Measurements from ENCODE around the gene XRN2. TPM values are rescaled to one million over a fixed set of nuclear protein-coding genes. Genes with fewer than 3 reads are reported as not detected.
A peak's percentile ranks its signal among the peaks of the same experiment; 100 is the strongest.

Gene XRN2, protein sequence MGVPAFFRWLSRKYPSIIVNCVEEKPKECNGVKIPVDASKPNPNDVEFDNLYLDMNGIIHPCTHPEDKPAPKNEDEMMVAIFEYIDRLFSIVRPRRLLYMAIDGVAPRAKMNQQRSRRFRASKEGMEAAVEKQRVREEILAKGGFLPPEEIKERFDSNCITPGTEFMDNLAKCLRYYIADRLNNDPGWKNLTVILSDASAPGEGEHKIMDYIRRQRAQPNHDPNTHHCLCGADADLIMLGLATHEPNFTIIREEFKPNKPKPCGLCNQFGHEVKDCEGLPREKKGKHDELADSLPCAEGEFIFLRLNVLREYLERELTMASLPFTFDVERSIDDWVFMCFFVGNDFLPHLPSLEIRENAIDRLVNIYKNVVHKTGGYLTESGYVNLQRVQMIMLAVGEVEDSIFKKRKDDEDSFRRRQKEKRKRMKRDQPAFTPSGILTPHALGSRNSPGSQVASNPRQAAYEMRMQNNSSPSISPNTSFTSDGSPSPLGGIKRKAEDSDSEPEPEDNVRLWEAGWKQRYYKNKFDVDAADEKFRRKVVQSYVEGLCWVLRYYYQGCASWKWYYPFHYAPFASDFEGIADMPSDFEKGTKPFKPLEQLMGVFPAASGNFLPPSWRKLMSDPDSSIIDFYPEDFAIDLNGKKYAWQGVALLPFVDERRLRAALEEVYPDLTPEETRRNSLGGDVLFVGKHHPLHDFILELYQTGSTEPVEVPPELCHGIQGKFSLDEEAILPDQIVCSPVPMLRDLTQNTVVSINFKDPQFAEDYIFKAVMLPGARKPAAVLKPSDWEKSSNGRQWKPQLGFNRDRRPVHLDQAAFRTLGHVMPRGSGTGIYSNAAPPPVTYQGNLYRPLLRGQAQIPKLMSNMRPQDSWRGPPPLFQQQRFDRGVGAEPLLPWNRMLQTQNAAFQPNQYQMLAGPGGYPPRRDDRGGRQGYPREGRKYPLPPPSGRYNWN
- 10 to 100 TPM; 76.5 to 81.9 TPM for total RNA-seq

DNA sequence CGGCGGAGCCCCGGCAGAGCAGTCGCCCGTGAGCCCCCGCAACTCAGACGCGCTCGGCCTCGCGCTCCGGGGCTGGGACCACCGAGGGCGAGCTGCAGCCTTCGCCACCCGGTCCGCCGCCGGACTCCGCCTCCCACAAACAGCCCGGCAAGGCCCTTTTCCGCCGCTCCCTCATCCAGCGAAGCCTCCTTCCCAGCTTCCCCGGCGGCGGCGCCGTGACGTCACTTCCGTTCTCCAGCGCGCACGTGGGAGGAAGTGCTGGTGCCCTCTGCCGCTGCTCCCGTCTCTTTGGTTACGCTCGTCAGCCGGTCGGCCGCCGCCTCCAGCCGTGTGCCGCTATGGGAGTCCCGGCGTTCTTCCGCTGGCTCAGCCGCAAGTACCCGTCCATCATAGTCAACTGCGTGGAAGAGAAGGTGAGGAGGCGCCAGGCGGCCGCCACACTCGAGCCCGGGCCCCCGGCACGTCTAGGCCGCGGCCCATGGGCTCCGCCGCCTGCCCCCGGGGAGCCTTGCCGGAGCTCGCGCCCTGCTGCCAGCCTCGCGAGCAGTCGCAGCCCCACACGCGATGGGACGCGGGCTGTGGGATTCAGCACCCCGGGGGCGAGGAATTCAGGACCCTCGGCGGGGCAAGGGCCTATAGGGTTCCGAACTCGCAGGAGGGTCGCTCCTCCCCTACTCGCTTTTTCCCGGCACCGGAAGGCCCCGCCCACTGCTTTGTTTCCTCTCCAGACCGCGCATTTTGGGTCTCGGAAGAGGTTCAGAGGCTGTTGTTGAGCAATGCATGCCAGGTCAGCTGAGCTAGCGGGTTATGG is at the start of gene XRN2:
TSS of gene XRN2 (plus strand) at position 271 of the 811 bp plus-strand sequence. CDS start at position 339, 68 bp downstream.
- no peaks in the 10 kb centered on the region for H3K27me3 Mint-ChIP-seq (ENCODE audit: low read depth)
- DNase-seq: peak; percentile 96
- H3K9me3 Mint-ChIP-seq: no peaks in the 10 kb centered on the region
- CTCF ChIA-PET: interaction anchor here (1.1 kb wide), 1 partner anchor 68 kb away, joined by 3 read pairs; no protein-coding TSS in a partner anchor
- H3K36me3 Mint-ChIP-seq (ENCODE audit: low read depth): peaks cover 17% of the 10 kb centered on the region
- intact Hi-C loops (cut with micrococcal nuclease): loop anchor here (1.0 to 10.0 kb wide), 7 partner anchors 22 to 848 kb away; partner anchors contain the start of gene RALGAPA2
- peak within 1 kb of the TSS; percentile 94 for H3K4me3 Mint-ChIP-seq
- peaks cover 29% of the 10 kb centered on the region for H3K4me1 Mint-ChIP-seq (ENCODE audit: low read depth)
- H3K27ac Mint-ChIP-seq: peak within 1 kb of the TSS; percentile 96

DNA sequence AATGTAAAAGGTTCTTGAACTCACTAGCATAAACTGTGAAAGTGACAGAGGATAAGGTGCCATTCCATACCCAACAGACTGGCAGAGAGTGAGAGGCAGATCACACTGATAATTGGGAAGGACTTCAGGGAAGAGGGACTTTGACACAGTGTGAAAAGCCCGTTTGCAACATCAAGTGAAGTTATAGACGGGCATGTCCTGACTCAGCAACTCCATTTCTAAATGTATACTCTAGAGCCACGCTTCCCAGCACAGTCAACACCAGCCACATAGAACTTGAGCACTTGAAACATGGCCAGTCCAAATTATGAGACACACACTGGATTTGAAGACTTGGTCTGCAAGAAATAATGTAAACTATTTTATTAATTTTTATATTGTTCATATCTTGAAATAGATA is 45.9 kb upstream of the XRN2 start:
- no peaks in the 10 kb centered on the region for H3K36me3 Mint-ChIP-seq (ENCODE audit: low read depth)
- H3K27me3 Mint-ChIP-seq (ENCODE audit: low read depth): peaks cover 2% of the 10 kb centered on the region
- H3K4me1 Mint-ChIP-seq (ENCODE audit: low read depth): no peaks in the 10 kb centered on the region
- no peaks in the 10 kb centered on the region for H3K9me3 Mint-ChIP-seq
- CTCF ChIA-PET: interaction anchor here (1.1 kb wide), 1 partner anchor 315 kb away, joined by 3 read pairs; no protein-coding TSS in a partner anchor
- no peak for DNase-seq
- no peak overlapping the region for H3K4me3 Mint-ChIP-seq
- intact Hi-C loops (cut with micrococcal nuclease): no loop called here
- H3K27ac Mint-ChIP-seq: no peak overlapping the region

DNA sequence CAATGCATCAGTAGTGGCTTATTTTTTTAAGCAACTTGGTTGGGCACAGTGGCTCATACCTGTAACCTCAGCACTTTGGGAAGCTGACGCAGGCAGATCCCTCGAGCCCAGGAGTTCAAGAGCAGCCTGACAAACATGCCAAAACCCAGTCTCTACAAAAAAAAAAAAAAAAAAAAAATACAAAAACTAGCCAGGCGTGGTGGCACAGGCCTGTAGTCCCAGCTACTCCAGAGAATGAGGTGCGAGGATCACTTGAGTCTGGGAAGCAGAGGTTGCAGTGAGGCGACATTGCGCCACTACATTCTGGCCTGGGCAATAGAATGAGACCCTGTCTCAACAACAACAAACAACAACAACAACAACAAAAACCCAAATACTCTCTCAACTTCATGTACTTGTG is 44.7 kb upstream of the XRN2 start:
- H3K9me3 Mint-ChIP-seq: no peaks in the 10 kb centered on the region
- H3K27ac Mint-ChIP-seq: no peak overlapping the region
- H3K27me3 Mint-ChIP-seq (ENCODE audit: low read depth): peaks cover 5% of the 10 kb centered on the region
- no peaks in the 10 kb centered on the region for H3K4me1 Mint-ChIP-seq (ENCODE audit: low read depth)
- intact Hi-C loops (cut with micrococcal nuclease): no loop called here
- H3K36me3 Mint-ChIP-seq (ENCODE audit: low read depth): no peaks in the 10 kb centered on the region
- DNase-seq: no peak
- no peak overlapping the region for H3K4me3 Mint-ChIP-seq
- CTCF ChIA-PET: interaction anchor here (1.0 to 1.1 kb wide), 3 partner anchors 22 to 313 kb away, joined by 3 read pairs; no protein-coding TSS in a partner anchor

DNA sequence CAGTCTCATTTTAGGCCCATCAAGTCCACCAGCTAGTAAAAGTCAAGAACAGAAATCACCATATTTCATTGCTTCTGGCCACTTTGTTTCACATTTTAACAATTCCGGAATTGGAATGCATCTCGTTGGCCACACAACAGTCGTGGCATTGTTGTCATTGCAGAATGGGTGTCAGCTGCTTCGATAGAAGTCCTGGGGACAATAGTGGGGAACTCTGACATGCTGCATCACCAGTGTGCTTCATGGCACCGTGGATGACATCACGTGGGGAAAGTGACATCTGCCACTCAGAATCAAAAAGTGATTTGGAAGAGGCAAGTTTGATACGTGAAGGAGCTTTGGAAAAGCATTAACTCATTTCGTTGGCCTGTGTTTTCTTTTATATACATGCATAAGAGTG is 43.8 kb upstream of the XRN2 start:
- Mint-ChIP-seq H3K4me3 (no peak overlapping the region), H3K4me1 (ENCODE audit: low read depth) (no peaks in the 10 kb centered on the region), H3K36me3 (ENCODE audit: low read depth) (no peaks in the 10 kb centered on the region), H3K27me3 (ENCODE audit: low read depth) (peaks cover 7% of the 10 kb centered on the region), H3K27ac (no peak overlapping the region), H3K9me3 (no peaks in the 10 kb centered on the region)
- intact Hi-C loops (cut with micrococcal nuclease): no loop called here
- DNase-seq: no peak
- CTCF ChIA-PET: no interaction called here

DNA sequence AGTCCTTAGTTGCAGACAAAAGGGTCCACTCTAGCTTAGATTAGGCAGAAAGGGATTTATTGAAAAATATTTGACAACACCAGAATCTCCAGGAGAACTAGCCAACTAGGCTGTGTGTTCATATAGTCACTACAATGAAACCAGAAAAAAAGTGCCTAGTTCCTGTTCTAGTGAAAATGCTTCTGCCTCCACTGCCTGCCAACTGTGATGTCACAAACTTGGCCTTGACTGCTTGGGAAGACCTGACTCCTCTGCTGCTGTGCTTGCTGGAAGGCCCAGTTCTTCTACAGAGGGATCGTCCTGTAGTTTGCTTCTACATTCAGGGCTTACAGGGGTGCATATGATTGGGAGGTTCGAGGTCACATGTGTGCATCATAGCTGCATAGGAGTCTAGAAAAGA is 40.3 kb upstream of the XRN2 start:
- Mint-ChIP-seq H3K27me3 (ENCODE audit: low read depth) (peaks cover 5% of the 10 kb centered on the region), H3K4me3 (no peak overlapping the region), H3K36me3 (ENCODE audit: low read depth) (no peaks in the 10 kb centered on the region), H3K27ac (no peak overlapping the region), H3K9me3 (peaks cover 3% of the 10 kb centered on the region), H3K4me1 (ENCODE audit: low read depth) (no peaks in the 10 kb centered on the region)
- CTCF ChIA-PET: no interaction called here
- intact Hi-C loops (cut with micrococcal nuclease): no loop called here
- DNase-seq: no peak

DNA sequence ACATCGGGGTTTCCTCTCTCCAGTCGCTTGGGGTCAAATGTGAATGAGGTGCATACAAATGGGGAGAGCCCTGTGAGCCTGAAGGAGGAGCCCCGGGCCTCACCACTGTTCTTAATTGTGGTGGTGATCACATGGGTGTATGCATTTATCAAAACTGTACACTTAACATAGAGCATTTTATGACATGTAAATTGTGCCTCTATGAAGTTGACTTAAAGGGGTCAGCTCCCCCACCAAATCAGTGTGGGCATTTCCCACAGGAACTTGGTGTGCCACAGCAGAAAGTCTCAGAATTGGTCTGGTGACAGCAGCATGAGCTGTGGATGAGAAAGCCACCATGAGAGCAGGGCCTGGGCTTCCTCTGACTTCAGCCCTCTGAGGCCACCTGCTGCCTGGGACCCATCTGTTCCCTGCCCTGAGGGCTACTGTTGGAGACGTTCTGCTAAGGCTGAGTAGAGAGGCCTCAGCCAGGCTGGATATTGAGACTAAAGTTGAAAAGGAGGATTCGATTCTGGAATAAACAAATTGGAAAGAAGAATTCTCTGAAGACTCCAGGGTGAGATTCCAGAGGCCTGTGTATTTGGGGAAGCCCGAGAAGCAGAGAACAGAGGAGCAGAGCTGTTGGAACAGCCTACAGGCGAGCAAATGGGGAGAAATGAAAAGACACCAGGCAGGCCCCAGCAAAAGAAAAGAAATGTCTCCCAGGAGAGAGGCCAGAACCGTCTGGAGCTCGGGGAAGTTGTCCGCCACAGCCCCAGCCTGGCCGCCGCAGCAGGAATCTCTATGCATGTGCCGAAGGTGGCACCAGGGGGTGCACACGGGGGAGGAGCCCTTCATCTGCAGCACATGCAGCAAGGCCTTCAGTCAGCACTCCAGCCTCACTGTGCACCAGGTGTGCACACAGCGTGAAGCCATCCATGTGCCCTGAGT is 37.6 kb upstream of the XRN2 start:
- Mint-ChIP-seq H3K27ac (no peak overlapping the region), H3K9me3 (peaks cover 3% of the 10 kb centered on the region), H3K4me1 (ENCODE audit: low read depth) (no peaks in the 10 kb centered on the region), H3K27me3 (ENCODE audit: low read depth) (peaks cover 5% of the 10 kb centered on the region), H3K4me3 (no peak overlapping the region), H3K36me3 (ENCODE audit: low read depth) (no peaks in the 10 kb centered on the region)
- DNase-seq: no peak
- CTCF ChIA-PET: interaction anchor here (0.7 to 1.6 kb wide), 2 partner anchors 29 to 177 kb away, joined by 3 read pairs; no protein-coding TSS in a partner anchor
- intact Hi-C loops (cut with micrococcal nuclease): no loop called here

DNA sequence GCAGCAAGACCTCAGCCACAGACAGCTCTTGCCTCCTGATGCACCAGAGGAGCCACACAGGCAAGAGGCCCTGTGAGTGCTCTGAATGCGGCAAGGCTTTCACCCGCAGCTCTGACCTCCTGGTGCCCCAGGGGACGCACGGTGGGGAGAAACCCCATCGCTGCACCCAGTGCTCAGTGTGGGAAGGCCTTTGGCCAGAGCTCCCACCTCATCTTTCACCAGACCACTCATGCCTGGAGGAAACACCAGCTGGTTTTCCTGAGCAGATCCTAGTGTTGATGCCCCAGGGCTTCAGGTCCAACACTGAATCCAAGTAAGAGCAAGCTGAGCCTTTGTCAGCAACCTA is 37.0 kb upstream of the XRN2 start:
- Mint-ChIP-seq H3K4me3 (no peak overlapping the region), H3K36me3 (ENCODE audit: low read depth) (no peaks in the 10 kb centered on the region), H3K4me1 (ENCODE audit: low read depth) (no peaks in the 10 kb centered on the region), H3K27ac (no peak overlapping the region), H3K27me3 (ENCODE audit: low read depth) (peaks cover 5% of the 10 kb centered on the region), H3K9me3 (peaks cover 3% of the 10 kb centered on the region)
- DNase-seq: no peak
- CTCF ChIA-PET: interaction anchor here (1.6 kb wide), 1 partner anchor 30 kb away, joined by 3 read pairs; no protein-coding TSS in a partner anchor
- intact Hi-C loops (cut with micrococcal nuclease): no loop called here

DNA sequence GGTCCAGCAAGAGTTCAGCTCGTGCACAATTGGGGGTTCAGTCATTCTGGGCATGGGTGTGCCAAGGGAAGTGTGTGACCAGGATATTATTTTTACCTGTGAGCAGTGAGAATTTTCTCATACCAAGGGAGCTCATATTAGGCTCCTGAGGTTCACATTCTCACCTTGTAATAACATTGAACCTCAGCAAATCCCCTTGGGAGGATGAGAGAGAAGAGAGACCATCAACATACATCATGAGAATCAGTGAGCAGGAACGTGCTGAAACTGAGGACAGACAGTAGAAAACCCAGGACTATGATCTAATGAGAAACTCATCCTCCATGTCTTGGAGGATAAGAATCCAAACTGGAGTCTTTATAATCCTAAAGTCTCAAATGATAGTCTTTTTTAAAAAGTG is 33.4 kb upstream of the XRN2 start:
- intact Hi-C loops (cut with micrococcal nuclease): no loop called here
- Mint-ChIP-seq H3K4me3 (no peak overlapping the region), H3K27me3 (ENCODE audit: low read depth) (peaks cover 12% of the 10 kb centered on the region), H3K27ac (no peak overlapping the region), H3K4me1 (ENCODE audit: low read depth) (no peaks in the 10 kb centered on the region), H3K9me3 (peaks cover 6% of the 10 kb centered on the region), H3K36me3 (ENCODE audit: low read depth) (no peaks in the 10 kb centered on the region)
- no peak for DNase-seq
- CTCF ChIA-PET: no interaction called here

DNA sequence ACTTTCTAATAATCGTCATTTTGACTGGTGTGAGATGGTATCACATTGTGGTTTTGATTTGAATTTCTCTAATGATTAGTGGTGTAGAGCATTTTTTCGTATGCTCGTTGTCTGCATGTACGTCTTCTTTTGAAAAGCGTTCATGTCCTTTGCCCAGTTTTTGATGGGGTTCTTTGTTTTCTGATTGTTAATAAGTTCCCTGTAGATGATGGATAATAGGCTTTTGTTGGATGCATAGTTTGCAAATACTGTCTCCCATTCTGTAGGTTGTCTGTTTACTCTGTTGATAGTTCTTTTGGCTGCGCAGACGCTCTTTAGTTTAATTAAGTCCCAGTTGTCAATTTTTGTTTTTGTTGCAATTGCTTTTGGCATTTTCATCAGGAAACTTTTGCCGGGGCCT is 32.3 kb upstream of the XRN2 start:
- peaks cover 6% of the 10 kb centered on the region for H3K9me3 Mint-ChIP-seq
- intact Hi-C loops (cut with micrococcal nuclease): no loop called here
- no peaks in the 10 kb centered on the region for H3K4me1 Mint-ChIP-seq (ENCODE audit: low read depth)
- no peak overlapping the region for H3K4me3 Mint-ChIP-seq
- H3K27ac Mint-ChIP-seq: no peak overlapping the region
- H3K27me3 Mint-ChIP-seq (ENCODE audit: low read depth): peaks cover 12% of the 10 kb centered on the region
- DNase-seq: no peak
- CTCF ChIA-PET: no interaction called here
- no peaks in the 10 kb centered on the region for H3K36me3 Mint-ChIP-seq (ENCODE audit: low read depth)

DNA sequence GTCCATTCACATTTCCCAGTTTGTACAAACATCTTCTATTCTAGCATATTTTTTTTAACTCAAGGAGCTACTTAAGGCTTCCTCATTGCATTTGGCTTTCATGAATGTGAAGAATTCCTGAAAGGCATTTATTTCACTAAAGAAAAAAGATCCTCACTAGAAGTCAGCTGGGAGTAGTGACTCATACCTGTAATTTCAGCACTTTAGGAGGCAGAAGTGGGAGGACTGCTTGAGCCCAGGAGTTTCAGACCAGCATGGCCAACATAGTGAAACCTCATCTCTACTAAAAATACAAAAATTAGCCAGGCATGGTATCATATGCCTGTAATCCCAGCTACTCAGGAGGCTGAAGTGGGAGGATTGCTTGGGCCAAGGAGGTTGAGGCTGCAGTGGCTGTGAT is 30.9 kb upstream of the XRN2 start:
- Mint-ChIP-seq H3K27me3 (ENCODE audit: low read depth) (peaks cover 14% of the 10 kb centered on the region), H3K9me3 (peaks cover 3% of the 10 kb centered on the region), H3K4me3 (no peak overlapping the region), H3K36me3 (ENCODE audit: low read depth) (no peaks in the 10 kb centered on the region), H3K27ac (no peak overlapping the region), H3K4me1 (ENCODE audit: low read depth) (no peaks in the 10 kb centered on the region)
- intact Hi-C loops (cut with micrococcal nuclease): no loop called here
- CTCF ChIA-PET: no interaction called here
- DNase-seq: no peak

DNA sequence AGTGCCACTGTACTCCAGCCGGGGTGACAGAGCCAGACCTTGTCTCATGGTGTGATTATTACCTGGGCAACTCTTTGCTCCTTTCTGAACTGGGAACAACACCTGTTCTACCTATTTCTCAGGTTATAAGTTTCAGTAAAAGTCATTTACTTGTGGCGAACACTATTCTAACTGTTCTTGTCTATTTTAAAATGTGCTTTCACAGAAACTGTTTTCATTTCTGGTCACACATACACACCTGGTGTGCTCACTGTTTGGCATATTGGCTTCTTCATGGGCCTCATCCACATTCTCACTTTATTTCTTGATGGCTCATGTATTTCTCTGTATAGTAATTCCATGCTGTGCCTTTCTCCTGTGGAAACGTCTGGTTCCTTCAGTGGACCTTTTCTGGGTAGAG is 30.5 kb upstream of the XRN2 start:
- no peaks in the 10 kb centered on the region for H3K36me3 Mint-ChIP-seq (ENCODE audit: low read depth)
- peaks cover 14% of the 10 kb centered on the region for H3K27me3 Mint-ChIP-seq (ENCODE audit: low read depth)
- H3K9me3 Mint-ChIP-seq: peaks cover 3% of the 10 kb centered on the region
- H3K4me3 Mint-ChIP-seq: no peak overlapping the region
- no peak for DNase-seq
- no peak overlapping the region for H3K27ac Mint-ChIP-seq
- H3K4me1 Mint-ChIP-seq (ENCODE audit: low read depth): no peaks in the 10 kb centered on the region
- intact Hi-C loops (cut with micrococcal nuclease): no loop called here
- CTCF ChIA-PET: no interaction called here

All from activated naive CD4-positive, alpha-beta T cell treated with anti-CD3 and anti-CD28 coated beads for 36 hours (primary cell).